H1 (cell line): ENCODE measurements around the gene SLC13A1. TPM values are rescaled to one million over a fixed set of nuclear protein-coding genes. Genes with fewer than 3 reads are reported as not detected.

Experiments used
- CTCF ChIA-PET: fragments of 300-600 bp; sonication (Branson Sonifier 250); formaldehyde crosslinking; loops from one replicate; lab custom pipeline; 2021; ENCODE audit not compliant: partially characterized antibody; lab: Charles Lee
- POLR2A ChIA-PET: fragments of 300-600 bp; sonication (Branson Sonifier 250); formaldehyde crosslinking; loops from one replicate; lab custom pipeline; 2021; ENCODE audit warnings: inconsistent platforms; ENCODE audit not compliant: partially characterized antibody; lab: Charles Lee
- DNase-seq, 2 experiments: peaks; one replicate each; pipeline versions ENCODE4 v3.0.0 to v3.0.0-alpha.2; 2010 to 2022; ENCODE audit warnings: low spot score in 2 of 2, low read depth in 1 of 2, mixed read lengths in 1 of 2
- FAIRE-seq: peaks from 2 replicates; lab custom pipeline; 2011; peaks lifted over from hg19 to GRCh38; lab: Jason Lieb, UNC
- H2AFZ ChIP-seq: 2 replicates; pipeline ENCODE4 v1.8.1; 2012; ENCODE audit warnings: low read length, inconsistent platforms
- H2AK5ac ChIP-seq: 2 replicates; pipeline ENCODE4 v1.6.1; 2013; ENCODE audit warnings: low read depth, low read length
- H2BK120ac ChIP-seq: replicated peaks from 2 replicates; pipeline ENCODE3; 2013; ENCODE audit warnings: low read depth, low read length, inconsistent platforms
- H2BK12ac ChIP-seq: 2 replicates; pipeline ENCODE4 v1.6.1; 2013; ENCODE audit warnings: low read depth, low read length
- H2BK15ac ChIP-seq: 2 replicates; pipeline ENCODE4 v1.6.1; 2013; ENCODE audit warnings: low read length
- H2BK20ac ChIP-seq: 2 replicates; pipeline ENCODE4 v1.6.1; 2013; ENCODE audit warnings: low read length
- H2BK5ac ChIP-seq: 2 replicates; pipeline ENCODE4 v1.6.1; 2013; ENCODE audit warnings: low read depth, low read length
- H3K14ac ChIP-seq: 2 replicates; pipeline ENCODE4 v1.6.1; 2013; ENCODE audit warnings: inconsistent platforms; ENCODE audit not compliant: insufficient read length
- H3K18ac ChIP-seq: 2 replicates; pipeline ENCODE4 v1.6.1; 2013; ENCODE audit warnings: low read length; ENCODE audit errors: extremely low read depth
- H3K23ac ChIP-seq: 2 replicates; pipeline ENCODE4 v1.6.1; 2013; ENCODE audit warnings: inconsistent platforms; ENCODE audit not compliant: insufficient read length
- H3K23me2 ChIP-seq: 2 replicates; pipeline ENCODE4 v1.6.1; 2013; ENCODE audit warnings: low read depth, low read length
- H3K27ac ChIP-seq: 2 replicates; pipeline ENCODE4 v1.6.1; 2011; ENCODE audit warnings: low read depth, low read length, inconsistent platforms
- H3K27me3 ChIP-seq, 4 experiments: replicated peaks in 1 of 4; 1 replicate in 1 of 4; 2 replicates in 3 of 4; pipeline versions ENCODE4 v1.6.1 to v1.8.1; 2011 to 2013; ENCODE audit warnings: low read length in 3 of 4, mild to moderate bottlenecking in 3 of 4, inconsistent platforms in 2 of 4, mixed read lengths in 2 of 4, moderate library complexity in 1 of 4; ENCODE audit not compliant: control insufficient read depth in 3 of 4, insufficient read depth in 3 of 4; ENCODE audit errors: extremely low read depth in 1 of 4
- H3K36me3 ChIP-seq, 4 experiments: 2 replicates each; pipeline versions ENCODE4 v1.6.1 to v1.8.1; 2011 to 2013; ENCODE audit warnings: mild to moderate bottlenecking in 4 of 4, low read length in 3 of 4, moderate library complexity in 2 of 4, control low read depth in 1 of 4, inconsistent platforms in 1 of 4; ENCODE audit not compliant: insufficient read depth in 4 of 4, control insufficient read depth in 2 of 4
- H3K4ac ChIP-seq: replicated peaks from 2 replicates; pipeline ENCODE3; 2013; ENCODE audit warnings: low read length, low read depth, mixed read lengths, inconsistent platforms; ENCODE audit not compliant: insufficient read length
- H3K4me1 ChIP-seq, 4 experiments: replicated peaks in 1 of 4; 1 replicate in 1 of 4; 2 replicates in 3 of 4; pipeline versions ENCODE4 v1.6.1 to v1.8.1; 2011 to 2013; ENCODE audit warnings: low read length in 3 of 4, inconsistent platforms in 2 of 4, mixed read lengths in 1 of 4; ENCODE audit not compliant: insufficient read depth in 4 of 4, control insufficient read depth in 3 of 4
- H3K4me2 ChIP-seq, 2 experiments: 2 replicates each; pipeline versions ENCODE4 v1.6.1 to v1.8.1; 2011 to 2013; ENCODE audit warnings: low read depth in 2 of 2, low read length in 2 of 2, control low read depth in 1 of 2, inconsistent platforms in 1 of 2, mild to moderate bottlenecking in 1 of 2; ENCODE audit not compliant: insufficient read depth in 1 of 2
- H3K4me3 ChIP-seq, 4 experiments: fragments of 200-600, 300-600 bp in 1 of 4; sonication (generic), shearing (Covaris generic), sonication (Bioruptor Twin) in 1 of 4; 2 replicates each; pipeline versions ENCODE4 v1.5.1 to v1.8.1; 2011 to 2016; ENCODE audit warnings: low read length in 4 of 4, low read depth in 3 of 4, control low read depth in 2 of 4, inconsistent platforms in 2 of 4, mild to moderate bottlenecking in 2 of 4, mixed read lengths in 1 of 4, moderate library complexity in 1 of 4; ENCODE audit not compliant: insufficient read depth in 2 of 4; ENCODE audit errors: extremely low read depth in 1 of 4
- H3K56ac ChIP-seq: replicated peaks from 2 replicates; pipeline ENCODE3; 2013; ENCODE audit warnings: low read depth, mild to moderate bottlenecking, mixed read lengths, low read length, inconsistent platforms; ENCODE audit not compliant: insufficient read length
- H3K79me1 ChIP-seq: 2 replicates; pipeline ENCODE4 v1.6.1; 2013; ENCODE audit warnings: low read depth, low read length, control low read depth
- H3K79me2 ChIP-seq, 2 experiments: 2 replicates each; pipeline versions ENCODE4 v1.6.1 to v1.8.1; 2012 to 2013; ENCODE audit warnings: low read length in 2 of 2, mild to moderate bottlenecking in 2 of 2, inconsistent platforms in 1 of 2; ENCODE audit not compliant: insufficient read depth in 2 of 2, control insufficient read depth in 1 of 2
- H3K9ac ChIP-seq, 4 experiments: replicated peaks in 1 of 4; 1 replicate in 1 of 4; 2 replicates in 3 of 4; pipeline versions ENCODE4 v1.6.1 to v1.8.1; 2011 to 2013; ENCODE audit warnings: low read depth in 3 of 4, low read length in 3 of 4, control low read depth in 2 of 4, mild to moderate bottlenecking in 2 of 4, moderate library complexity in 2 of 4, inconsistent platforms in 1 of 4; ENCODE audit errors: extremely low read depth in 1 of 4
- H3K9me3 ChIP-seq, 2 experiments: 2 replicates each; pipeline versions ENCODE4 v1.6.1 to v1.8.1; 2012 to 2013; ENCODE audit warnings: mild to moderate bottlenecking in 2 of 2, moderate library complexity in 2 of 2, control low read depth in 1 of 2, inconsistent platforms in 1 of 2, low read depth in 1 of 2, low read length in 1 of 2, mixed read lengths in 1 of 2; ENCODE audit not compliant: insufficient read depth in 2 of 2
- H4K20me1 ChIP-seq, 2 experiments: replicated peaks in 1 of 2; 2 replicates each; pipeline versions ENCODE3 to v1.8.1; 2011 to 2013; ENCODE audit warnings: inconsistent platforms in 2 of 2, low read length in 2 of 2, mild to moderate bottlenecking in 1 of 2; ENCODE audit not compliant: insufficient read depth in 2 of 2, control insufficient read depth in 1 of 2
- H4K5ac ChIP-seq: 2 replicates; pipeline ENCODE4 v1.6.1; 2013; ENCODE audit warnings: low read length, low read depth, mixed read lengths, inconsistent platforms; ENCODE audit not compliant: insufficient read length
- H4K8ac ChIP-seq: 2 replicates; pipeline ENCODE4 v1.8.0; 2013; ENCODE audit warnings: mild to moderate bottlenecking, moderate library complexity, low read length, inconsistent platforms; ENCODE audit not compliant: insufficient read depth; ENCODE audit errors: extremely low read depth
- H4K91ac ChIP-seq: replicated peaks from 2 replicates; pipeline ENCODE3; 2013; ENCODE audit warnings: low read length, mixed read lengths, inconsistent platforms; ENCODE audit not compliant: insufficient read length
- BRCA1 ChIP-seq: IDR thresholded peaks from 2 replicates; pipeline ENCODE4 v1.6.1; 2012; ENCODE audit warnings: low read depth, low read length, improper control_type of control experiment
- CREB1 ChIP-seq: IDR thresholded peaks from 2 replicates; pipeline ENCODE4 v1.6.1; 2012; ENCODE audit warnings: inconsistent platforms
- JUN ChIP-seq: IDR thresholded peaks from 2 replicates; pipeline ENCODE4 v1.6.1; 2011; ENCODE audit warnings: low read depth, mild to moderate bottlenecking, improper control_type of control experiment, low read length
- MAX ChIP-seq: IDR thresholded peaks from 2 replicates; pipeline ENCODE4 v1.6.1; 2012; ENCODE audit warnings: inconsistent platforms
- NANOG ChIP-seq: IDR thresholded peaks from 2 replicates; pipeline ENCODE4 v1.6.1; 2011; ENCODE audit warnings: low read length, low read depth, mild to moderate bottlenecking, inconsistent platforms; ENCODE audit not compliant: insufficient read depth, poor library complexity, severe bottlenecking
- SAP30 ChIP-seq: fragments of 300-600 bp; sonication (generic); IDR thresholded peaks from 2 replicates; pipeline ENCODE4 v1.7.1; 2012; ENCODE audit warnings: low read length, moderate library complexity, mild to moderate bottlenecking, inconsistent platforms; ENCODE audit not compliant: insufficient read depth, insufficient replicate concordance
- SRF ChIP-seq: IDR thresholded peaks from 2 replicates; pipeline ENCODE4 v1.6.1; 2011; ENCODE audit warnings: mild to moderate bottlenecking, low read depth, low read length, moderate library complexity
- SUZ12 ChIP-seq: fragments of 200-600 bp; sonication (generic); IDR thresholded peaks from 2 replicates; pipeline ENCODE4 v1.6.1; 2012; ENCODE audit warnings: mild to moderate bottlenecking, inconsistent platforms, low read length, moderate library complexity, mixed read lengths
- TCF12 ChIP-seq: IDR thresholded peaks from 2 replicates; pipeline ENCODE4 v1.6.1; 2011; ENCODE audit warnings: low read depth, mild to moderate bottlenecking, low read length
- WGBS, 2 experiments: shearing (Covaris generic) in 1 of 2; methylation state at CpG; one replicate each; pipeline versions ENCODE4 v1.1.6 to v1.1.7; 2013 to 2015; ENCODE audit warnings: low lambda C conversion rate in 2 of 2, mixed read lengths in 2 of 2, inconsistent platforms in 1 of 2, low coverage in 1 of 2, missing lambda C conversion rate in 1 of 2; ENCODE audit not compliant: insufficient replicate concordance in 2 of 2, insufficient coverage in 1 of 2, insufficient read length in 1 of 2; ENCODE audit errors: extremely low coverage in 1 of 2, missing lambda C conversion rate in 1 of 2; 5-methylcytosine and 5-hydroxymethylcytosine counted together
- polyA plus RNA-seq, 7 experiments: library from polyadenylated mRNA; depleted of rRNA in 3 of 7; stranded (reverse) in 5 of 7; unstranded in 2 of 7; fragments of >200 nt in 5 of 7; fragments of 200-250 nt in 2 of 7; gene quantifications; 1 replicate in 5 of 7; 2 replicates in 1 of 7; 4 replicates in 1 of 7; pipeline versions ENCODE4 v1.2.1 to v1.2.3, GENCODE V29; 2011 to 2013; ENCODE audit warnings: missing spikeins in 2 of 7, mixed read lengths in 2 of 7
- total RNA-seq: library from RNA; stranded (reverse); fragmentation: NEBNext Ultra II Directional; extraction: Animal tissue kit (Norgen Biotek cat#: 25700); gene quantifications from 2 replicates; pipeline ENCODE4 v1.2.1, GENCODE V29; 2021

Gene SLC13A1
- total and polyA plus RNA-seq, 2 of the 8 experiments (the other 6 are each of a cell fraction or from before 2014, with no cell fraction given) = not detected

GRCh38 chr7:123231021-123232000 is 31.5 kb upstream of the SLC13A1 start:
- Histone ChIP-seq H2AFZ (no peak overlapping the region), H3K36me3 (no peaks in the 10 kb centered on the region), H3K9ac (no peak overlapping the region), H2BK12ac (no peak overlapping the region), H3K4me2 (no peak overlapping the region), H3K79me2 (no peaks in the 10 kb centered on the region), H3K56ac (no peak overlapping the region), H3K23me2 (no peaks in the 10 kb centered on the region), H4K8ac (no peak overlapping the region), H3K9me3 (no peaks in the 10 kb centered on the region), H3K27me3 (no peaks in the 10 kb centered on the region), H2BK5ac (no peak overlapping the region), H4K20me1 (no peaks in the 10 kb centered on the region), H3K79me1 (no peaks in the 10 kb centered on the region), H4K5ac (no peak overlapping the region), H3K23ac (no peak overlapping the region), H2BK120ac (no peak overlapping the region), H2AK5ac (no peak overlapping the region), H3K4me1 (no peaks in the 10 kb centered on the region; a peak in 1 of 7 replicates), H3K14ac (no peak overlapping the region), H3K4me3 (no peak overlapping the region), H3K4ac (no peak overlapping the region), H4K91ac (no peak overlapping the region), H3K18ac (no peak overlapping the region), H2BK15ac (no peak overlapping the region), H2BK20ac (no peak overlapping the region), H3K27ac (no peak overlapping the region)
- no peak for FAIRE-seq
- WGBS, 2 experiments = 91% methylated on average over 4 of the region's 4 CpGs; no CpG with 5 or more reads in 1 of the 2 experiments
- TF ChIP-seq MAX (no peak), CREB1 (no peak), TCF12 (no peak), BRCA1 (no peak), SAP30 (no peak), SRF (no peak), JUN (no peak), NANOG (no peak), SUZ12 (no peak)
- ChIA-PET CTCF (interaction anchor here (0.7 kb wide), 1 partner anchor 136 kb away, joined by 3 read pairs; no protein-coding TSS in a partner anchor), POLR2A (interaction anchor here (1.1 kb wide), 1 partner anchor 9 kb away, joined by 4 read pairs; no protein-coding TSS in a partner anchor)
- no peak for DNase-seq
